Hematopoietic multipotent progenitor cell treated with erythropoietin and hydrocortisone succinate and interleukin-3 and kit ligand, for 6 days (in vitro differentiated cells): ENCODE measurements around the gene MLST8.
"Not testable (repeated sequence)": the region's sequence is repeated elsewhere in the genome, so short reads cannot be mapped to it uniquely, and the experiment has no call there.

Source experiments
- DNase-seq: peaks from one replicate; pipeline ENCODE4 v3.0.0-alpha.2; 2015

MLST8 gene

DNA sequence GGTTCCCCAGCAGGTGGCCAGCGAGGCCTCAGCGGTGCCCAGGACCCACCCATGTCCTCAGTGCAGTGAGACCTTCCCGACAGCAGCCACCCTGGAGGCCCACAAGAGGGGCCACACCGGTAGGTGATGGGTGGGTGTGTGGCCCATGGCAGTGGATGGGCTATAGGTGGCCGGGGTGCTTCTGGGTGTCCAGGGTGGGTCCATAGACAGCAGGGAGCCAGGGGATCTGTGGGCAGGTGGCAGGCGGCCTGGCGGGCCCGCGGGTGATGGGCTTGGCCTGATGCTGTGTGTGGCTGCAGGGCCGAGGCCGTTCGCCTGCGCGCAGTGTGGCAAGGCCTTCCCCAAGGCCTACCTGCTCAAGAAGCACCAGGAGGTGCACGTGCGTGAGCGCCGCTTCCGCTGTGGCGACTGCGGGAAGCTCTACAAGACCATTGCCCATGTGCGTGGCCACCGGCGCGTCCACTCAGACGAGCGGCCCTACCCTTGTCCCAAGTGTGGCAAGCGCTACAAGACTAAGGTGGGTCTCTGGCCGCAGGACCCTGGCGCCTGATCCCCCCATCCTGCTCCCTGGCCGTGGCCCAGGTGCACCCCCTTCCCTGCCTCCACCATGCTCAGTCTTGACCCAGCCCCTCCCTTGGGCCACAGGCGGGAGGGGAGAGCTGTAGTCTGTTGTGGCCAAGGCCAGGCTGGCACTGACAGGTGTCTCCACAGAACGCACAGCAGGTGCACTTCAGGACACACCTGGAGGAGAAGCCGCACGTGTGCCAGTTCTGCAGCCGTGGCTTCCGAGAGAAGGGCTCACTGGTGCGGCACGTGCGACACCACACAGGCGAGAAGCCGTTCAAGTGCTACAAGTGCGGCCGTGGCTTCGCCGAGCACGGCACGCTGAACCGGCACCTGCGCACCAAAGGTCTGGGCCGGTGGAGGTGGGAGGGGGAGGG, 28.9 kb downstream of the MLST8 start:
- DNase-seq, result no peak

DNA sequence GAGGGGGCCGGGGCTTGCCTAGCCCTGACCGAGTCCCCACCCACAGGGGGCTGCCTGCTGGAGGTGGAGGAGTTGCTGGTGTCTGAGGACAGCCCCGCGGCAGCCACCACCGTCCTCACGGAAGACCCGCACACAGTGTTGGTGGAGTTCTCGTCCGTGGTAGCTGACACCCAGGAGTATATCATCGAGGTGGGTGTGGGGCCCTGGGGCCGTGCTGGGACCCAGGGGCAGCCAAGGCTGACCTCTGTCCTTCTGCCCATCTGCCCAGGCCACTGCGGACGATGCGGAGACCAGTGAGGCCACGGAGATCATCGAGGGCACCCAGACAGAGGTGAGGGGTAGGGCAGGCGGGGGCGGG, 29.5 kb downstream of the MLST8 start:
- DNase-seq, result no peak

DNA sequence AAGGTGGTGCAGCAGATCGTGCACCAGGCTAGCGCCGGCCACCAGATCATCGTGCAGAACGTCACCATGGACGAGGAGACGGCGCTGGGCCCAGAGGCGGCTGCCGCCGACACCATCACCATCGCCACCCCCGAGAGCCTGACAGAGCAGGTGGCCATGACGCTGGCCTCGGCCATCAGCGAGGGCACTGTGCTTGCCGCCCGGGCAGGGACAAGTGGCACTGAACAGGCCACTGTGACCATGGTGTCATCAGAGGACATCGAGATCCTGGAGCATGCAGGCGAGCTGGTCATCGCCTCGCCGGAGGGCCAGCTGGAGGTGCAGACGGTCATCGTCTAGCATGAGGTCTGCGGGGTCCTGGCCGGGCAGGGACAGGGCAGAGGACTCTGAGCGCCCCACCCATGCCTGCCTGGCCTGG, 30.0 kb downstream of the MLST8 start:
- DNase-seq, result no peak

DNA sequence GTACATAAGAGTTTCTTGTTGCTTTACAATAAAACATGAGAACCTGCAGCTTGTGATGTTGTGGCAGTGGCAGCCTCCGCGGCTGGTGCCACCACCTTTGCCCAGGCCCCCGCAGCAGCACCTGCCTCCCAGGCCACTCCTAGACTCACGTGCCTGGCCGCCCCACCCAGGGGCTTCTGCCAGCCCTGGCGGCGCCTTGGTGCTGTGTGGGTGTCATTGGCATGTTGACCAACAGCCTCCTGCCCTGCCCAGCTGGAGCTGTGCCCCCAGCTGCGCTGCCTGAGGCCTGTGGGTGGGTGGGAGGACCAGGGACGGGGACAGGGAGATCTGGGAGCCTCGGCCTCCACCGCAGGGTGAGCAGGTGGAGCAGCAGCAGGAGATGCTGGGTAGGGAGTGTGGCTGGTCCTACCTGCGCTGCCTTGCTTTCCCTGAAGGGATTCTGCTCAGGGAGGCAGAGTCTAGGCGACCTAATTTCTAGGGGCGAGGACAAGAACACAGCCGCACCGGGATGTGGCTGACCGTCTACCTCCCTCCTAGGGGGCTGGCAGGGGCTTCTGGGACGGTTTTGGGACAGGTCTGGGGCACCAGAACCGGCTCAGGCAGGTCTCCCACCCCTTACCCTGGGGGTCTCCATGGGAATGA, 30.6 kb downstream of the MLST8 start:
- DNase-seq, result no peak

DNA sequence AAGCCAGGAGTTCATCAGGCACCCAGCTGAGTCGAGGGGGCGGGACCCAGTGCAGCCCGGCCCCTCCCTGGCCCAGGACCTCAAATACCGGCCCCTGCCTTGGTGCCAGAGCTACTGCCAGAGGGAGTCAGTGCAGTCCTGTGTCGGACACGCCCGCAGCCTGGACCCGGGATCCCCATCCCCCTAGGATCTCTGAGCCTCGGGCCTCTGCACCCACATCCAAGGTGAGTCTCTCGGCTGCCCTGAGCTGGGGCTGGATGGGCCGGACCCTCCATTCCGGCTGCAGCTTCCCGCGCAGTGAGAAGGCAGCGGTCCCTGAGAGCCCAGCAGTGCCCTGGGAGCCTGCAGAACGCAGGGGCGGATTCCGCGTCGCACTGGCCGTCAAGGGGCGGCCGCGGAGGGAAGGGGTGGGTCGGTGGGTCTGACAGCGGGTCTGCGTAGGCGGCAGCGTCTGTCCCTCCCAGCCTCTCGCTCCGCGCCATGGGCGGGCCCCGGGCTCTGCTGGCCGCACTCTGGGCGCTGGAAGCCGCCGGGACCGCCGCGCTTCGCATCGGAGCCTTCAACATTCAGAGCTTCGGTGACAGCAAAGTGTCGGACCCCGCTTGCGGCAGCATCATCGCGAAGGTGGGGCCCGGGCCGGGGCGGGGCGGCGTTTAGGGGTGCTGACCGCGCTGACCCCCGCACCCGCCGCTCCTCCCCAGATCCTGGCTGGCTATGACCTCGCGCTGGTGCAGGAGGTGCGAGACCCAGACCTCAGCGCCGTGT, 31.3 kb downstream of the MLST8 start, which contains the start of gene DNASE1L2:
Gene DNASE1L2, plus strand, starts transcription at position 108 of the 765 bp plus-strand sequence. Its CDS starts 373 bp downstream, at position 481.
- peak; percentile 51 for DNase-seq

DNA sequence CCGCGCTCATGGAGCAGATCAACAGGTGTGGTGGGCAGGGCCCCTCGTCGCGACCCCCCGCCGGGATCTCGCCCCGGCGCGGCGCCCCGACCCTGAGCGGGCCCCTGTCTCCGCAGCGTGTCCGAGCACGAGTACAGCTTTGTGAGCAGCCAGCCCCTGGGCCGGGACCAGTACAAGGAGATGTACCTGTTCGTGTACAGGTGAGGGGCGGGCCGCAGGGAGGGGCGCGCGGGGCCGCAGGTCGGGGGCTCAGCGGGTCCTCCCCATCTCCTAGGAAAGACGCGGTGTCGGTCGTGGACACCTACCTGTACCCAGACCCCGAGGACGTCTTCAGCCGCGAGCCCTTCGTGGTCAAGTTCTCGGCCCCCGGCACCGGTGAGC, 31.8 kb downstream of the MLST8 start:
- no peak for DNase-seq

DNA sequence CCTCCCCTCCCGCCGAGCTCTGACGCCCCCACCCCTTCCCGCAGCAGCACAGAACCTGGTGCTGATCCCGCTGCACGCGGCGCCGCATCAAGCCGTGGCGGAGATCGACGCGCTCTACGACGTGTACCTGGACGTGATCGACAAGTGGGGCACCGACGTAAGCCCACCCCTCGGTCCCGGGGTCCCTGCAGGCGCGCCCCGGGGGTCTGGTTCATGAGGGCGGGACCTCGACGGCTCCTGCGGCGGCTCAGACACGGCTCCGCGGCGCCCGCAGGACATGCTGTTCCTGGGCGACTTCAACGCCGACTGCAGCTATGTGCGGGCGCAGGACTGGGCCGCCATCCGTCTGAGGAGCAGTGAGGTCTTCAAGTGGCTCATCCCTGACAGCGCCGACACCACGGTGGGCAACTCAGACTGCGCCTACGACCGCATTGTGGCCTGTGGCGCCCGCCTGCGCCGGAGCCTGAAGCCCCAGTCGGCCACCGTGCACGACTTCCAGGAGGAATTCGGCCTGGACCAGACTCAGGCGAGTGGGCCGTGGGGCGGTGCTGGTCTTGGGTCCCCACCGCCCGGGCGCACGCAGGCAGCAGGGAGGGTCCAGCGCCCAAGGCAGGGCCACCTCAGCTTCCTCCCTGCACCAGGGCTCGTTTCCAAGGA, 32.4 kb downstream of the MLST8 start:
- peak; percentile 24 for DNase-seq

DNA sequence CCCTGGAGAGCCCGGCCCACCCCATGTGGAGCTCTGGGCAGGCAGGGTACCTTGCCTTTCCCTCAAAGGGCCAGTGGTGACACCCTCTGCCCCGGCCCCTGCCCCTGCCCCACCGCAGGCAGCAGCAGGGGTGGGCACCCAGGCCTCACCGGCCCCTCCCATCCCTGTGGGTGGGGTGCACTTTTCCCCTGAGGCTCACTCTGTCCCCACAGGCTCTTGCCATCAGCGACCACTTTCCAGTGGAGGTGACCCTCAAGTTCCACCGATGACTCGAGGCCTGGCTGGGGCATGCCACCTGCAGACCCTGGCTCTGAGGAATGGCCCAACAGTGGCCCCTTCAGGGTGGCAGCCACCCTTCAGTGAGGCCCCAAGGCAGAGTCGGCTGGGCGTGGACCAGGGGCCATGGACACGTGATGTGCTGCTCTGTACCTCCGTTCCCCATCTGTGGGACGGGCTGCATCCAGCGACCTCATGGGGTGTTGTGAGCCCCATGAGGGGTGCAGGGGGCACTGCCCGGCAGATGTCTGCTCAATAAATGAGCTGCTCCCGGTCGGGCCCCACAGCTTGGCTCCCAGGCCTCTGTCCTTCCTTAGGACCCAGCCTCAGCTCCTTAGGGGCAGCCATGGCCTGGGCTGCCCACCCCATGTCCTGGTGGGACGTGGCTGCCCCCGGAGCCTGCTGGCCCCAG, 33.0 kb downstream of the MLST8 start:
- peak; percentile 29 for DNase-seq

DNA sequence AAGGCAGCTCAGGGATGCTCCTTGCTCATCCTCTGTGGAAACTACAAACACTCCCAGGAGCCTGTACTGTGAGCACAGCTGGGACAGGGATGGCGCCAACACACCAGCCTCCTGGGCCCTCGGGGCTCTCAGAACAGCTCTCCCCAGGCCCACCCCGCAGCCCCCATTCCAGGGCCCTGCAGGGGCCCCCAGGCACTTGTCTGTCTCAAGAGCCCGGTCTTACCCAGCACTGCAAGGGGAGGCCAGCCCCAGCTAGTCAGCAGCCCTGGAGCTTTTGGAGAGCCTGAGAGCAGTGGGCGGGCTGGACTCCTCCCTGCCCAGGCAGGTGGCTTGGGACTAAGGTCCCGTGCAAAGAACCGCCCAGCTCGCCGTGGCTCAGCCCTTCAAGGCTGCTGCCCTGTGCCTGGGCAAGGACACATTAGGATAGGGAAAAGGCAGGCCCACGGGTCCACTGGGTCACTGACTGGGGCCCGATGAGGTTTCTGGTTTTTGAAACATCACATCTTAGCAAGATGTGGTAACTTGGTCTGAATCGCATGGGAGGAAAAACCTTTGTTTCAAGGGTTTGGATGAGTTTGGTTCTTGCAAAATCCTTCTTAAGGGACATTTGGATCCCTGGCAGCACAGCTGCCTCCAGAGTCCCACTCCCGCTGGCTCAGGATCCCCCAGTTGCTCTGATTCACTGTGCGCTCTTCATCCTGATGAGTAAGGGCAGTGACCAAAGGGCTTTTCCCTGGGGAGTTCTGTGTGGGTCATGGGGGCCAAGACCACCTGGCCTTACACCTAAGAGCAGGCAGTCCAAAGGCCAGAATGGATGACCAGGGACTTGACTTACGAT, 33.8 kb downstream of the MLST8 start:
- DNase-seq, result peak; percentile 22

DNA sequence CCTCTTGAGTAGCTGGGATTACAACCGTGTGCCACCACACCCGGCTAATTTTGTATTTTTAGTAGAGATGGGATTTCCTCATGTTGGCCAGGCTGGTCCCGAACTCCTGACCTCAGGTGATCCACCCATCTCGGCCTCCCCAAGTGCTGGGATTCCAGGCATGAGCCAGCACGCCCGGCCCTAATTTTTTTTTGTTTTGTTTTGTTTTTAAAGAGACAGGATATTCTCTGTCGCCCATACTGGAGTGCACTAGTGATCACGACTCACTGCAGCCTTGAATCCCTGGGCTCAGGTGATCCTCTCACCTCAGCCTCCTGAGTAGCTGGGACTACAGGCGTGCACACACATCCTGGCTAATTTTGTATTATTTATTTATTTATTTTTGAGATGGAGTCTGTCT, 35.1 kb downstream of the MLST8 start:
- not testable (repeated sequence) for DNase-seq

DNA sequence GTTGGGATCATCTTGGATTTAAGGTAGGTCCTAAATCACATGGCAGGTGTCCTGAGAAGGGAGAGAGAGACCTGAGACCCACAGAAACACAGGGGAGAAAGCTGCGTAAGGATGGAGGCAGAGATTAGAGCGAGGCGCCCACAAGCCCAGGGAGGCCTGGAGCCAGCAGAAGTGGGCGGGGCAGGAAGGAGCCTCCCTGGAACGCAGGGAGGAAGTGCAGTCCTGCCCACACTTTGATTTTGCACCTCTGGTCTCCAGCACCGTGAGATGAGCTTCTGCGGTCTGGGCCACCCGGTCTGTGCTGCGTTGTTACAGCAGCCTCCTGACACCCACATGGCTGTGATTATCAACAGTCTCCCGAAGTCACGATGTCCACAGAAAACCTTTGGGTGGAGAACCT, 37.3 kb downstream of the MLST8 start:
- DNase-seq, result no peak

DNA sequence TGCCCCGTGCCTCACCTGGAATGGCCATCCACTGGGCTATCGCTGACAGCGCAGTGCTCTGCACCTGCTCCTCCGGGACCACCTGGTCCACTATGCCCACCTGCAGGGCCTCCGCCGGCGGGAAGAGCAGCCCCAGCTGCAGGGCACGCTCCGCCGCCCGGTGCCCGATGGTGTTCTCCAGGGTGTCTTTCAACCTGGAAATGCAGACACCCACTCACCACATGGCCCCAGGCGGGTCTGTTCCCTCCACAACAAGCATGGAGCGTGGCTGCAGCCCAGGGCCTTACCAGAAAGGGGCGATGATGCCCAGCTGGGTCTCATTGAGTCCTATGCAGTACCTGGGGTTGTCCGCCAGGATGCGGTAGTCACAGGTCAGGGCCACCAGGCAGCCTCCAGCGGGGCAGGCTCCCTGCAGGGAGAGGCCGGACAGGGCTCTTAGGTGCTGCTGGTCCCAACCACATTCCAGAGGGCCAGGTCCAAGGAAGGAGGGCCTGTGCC, 37.8 kb downstream of the MLST8 start:
- peak; percentile 16 for DNase-seq

DNA sequence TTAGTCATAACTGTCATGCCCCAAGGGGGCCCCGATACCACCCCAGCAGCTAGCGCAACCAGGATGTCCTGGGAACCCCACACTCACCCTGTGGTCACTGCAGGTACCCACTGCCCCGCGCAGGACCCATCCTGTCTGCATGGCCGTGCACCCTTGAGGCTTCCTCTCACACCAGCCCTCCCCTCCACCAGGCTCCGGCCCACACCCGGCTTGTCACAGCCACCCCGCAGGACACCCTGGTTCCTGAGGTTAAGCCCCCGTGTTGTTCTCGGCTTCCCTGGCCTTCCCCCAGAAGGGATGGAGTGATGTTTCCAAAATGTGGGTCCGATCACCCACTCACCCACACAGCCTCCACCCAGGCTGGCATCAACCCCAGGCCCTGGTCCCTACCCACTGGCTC, 38.5 kb downstream of the MLST8 start:
- no peak for DNase-seq

DNA sequence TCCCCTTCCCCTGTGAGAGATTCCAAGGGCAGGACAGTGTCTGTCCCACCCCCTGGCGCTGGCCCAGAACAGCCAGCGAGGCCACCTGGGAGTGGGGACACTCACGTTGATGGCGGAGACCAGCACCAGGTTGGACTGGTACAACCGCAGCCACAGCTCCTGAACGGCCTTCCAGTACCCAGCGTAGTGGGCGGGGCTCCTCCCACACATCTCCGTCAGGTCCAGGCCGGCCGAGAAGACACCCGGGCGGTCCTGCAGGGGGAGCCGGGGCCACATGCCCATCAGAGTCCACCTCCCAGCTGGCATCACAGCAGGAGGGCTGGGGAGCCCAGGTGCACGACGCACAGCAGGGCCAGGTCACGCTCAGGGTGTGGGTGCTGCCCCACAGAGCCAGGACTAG, 39.0 kb downstream of the MLST8 start:
- no peak for DNase-seq

DNA sequence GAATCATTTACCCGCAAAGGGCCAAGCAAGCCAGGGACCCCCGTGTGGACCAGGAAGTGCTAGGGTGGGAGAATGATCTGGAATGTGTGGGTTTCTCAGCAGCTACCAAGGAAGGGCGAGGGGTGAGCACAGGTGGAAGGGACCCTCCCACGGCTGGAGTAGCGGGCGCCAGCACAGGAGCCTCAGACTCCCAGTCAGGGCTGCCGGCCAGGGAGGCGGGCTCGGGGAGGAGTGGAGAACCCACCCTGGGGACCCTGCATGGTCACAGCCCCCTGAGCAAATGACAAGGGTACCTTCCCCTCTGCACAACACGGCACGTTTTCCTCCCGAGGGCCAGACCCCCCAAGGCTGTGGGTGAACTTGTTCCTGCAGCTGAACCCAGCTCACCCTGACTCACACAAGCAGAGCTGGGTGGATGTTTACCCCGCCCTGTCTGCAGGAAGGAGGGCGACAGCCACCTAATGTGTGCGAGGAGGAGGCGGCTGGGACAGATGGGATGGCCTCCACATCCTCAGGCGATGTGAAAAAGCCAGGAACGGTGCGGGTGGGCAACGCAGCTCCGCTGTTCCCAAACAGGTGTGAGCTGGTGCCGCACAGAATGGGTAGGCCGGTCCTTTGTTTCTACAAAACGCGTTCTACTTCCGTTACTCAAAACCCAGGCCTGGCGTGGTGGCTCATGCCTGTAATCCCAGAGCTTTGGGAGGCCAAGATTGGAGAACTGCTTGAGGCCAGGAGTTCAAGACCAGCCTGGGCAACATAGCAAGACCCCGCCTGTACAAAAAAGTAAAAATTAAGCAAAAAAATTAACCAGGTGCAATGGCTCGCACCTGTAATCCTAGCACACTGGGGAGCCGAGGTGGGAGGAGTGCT, 39.9 kb downstream of the MLST8 start:
- DNase-seq, result no peak

DNA sequence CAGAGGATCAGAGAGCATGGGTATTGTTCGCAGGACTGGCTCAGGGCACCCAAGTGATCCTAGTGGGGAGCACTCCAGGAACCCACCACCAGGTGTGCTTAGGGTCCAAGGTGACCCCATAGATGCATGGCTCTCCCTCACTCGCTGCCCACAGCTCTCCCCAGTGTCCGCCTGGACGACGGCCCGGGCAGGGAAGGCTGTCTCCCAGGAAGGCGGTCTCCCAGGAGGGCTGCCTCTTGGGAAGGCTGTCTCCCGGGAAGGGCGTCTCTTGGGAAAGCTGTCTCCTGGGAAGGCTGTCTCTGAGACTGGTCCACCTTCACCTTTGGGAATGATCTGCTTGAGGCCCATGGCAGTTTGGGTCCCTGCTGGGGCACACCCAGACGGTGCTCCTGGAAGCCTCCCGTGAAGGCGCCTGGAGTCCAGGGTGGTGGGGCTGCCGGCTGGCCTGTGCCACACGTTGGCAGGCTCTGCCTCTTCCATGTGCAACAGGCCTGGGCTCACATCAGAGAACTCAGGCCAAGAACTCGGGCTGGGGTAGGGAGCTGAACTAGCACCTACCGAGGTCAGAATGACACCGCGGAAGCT, 41.1 kb downstream of the MLST8 start:
- no peak for DNase-seq

DNA sequence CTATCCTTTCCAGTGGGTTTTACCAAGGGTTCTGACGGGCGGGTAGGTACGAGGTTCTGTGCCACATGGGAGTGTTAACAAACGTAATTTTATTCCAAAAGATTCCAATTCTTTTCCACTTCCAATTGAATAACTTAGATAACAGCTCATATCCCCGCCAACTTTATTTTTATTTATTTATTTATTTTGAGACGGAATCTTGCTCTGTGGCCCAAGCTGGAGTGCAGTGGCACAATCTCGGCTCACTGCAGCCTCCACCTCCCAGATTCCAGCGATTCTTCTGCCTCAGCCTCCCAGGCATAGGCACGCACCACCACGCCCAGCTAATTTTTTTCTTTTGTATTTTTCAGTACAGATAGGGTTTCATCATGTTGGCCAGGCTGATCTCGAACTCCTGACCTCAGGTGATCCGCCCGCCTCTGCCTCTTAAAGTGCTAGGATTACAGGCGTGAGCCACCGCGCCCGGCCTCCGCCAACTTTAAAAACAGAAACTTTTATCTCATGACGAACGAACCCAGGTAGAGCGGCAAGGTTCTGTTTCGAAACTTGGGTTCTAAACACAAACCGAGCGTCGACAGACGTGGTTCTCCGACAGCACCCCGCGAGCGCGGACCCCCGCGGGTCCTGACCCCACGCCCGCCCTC, 45.5 kb downstream of the MLST8 start:
- peak; percentile 56 for DNase-seq

DNA sequence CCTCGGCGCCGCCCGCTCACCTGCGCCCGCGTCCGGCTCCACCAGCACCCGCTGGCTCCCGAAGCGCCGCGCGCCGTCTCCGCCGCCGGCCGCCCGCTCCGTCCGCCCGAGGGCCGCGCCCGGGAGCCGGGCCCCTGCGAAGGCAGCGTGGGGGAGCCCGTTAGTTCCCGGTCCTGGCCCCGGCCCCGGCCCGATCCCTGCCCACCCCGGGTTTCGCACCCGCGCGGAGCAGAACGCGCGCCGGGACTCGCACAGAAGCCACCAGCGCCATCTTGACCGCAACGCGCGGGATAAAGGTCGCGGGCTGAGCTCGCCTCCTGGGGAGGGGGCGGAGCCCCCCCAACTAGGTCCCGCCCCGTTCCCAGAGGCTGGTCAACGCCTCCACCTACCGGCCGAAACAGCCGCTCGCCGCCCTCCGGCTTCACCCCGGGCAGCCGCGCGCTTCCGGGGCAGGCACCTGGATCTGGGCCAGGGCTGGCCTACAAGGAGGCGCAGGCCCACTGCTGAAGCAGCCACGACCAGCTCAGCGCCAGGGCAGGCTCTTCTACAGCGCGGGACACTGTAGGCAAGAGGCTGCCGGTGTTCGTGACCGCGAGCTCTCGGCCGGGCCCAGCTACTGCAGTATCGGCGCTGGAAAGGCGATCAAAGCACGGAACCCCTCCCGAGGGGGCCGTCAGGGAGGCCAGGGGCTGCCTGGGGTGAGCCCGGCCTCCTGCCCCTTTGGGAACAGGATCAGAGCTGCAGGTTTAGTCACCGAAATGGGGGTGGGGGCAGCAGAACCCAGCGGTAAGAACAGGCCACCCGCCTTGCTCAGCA, 46.2 kb downstream of the MLST8 start, which contains the start of gene ECI1:
Gene ECI1, minus strand, starts transcription at position 292 of the 816 bp plus-strand sequence. Its CDS starts 21 bp downstream, at position 271.
- DNase-seq, result peak; percentile 97
